Psoas muscle (tissue), 8 donors: ENCODE results near the gene IL1B. TPM values are rescaled to one million over a fixed set of nuclear protein-coding genes. Genes with fewer than 3 reads are reported as not detected.

Experiments used
- ATAC-seq, 4 donors: fragments of 200-7000 bp; cut with Tn5 transposase; one replicate each; pipeline ENCODE4 v1.9.1; 2020; ENCODE audit warnings: moderate library complexity in 3 of 4, mild to moderate bottlenecking in 2 of 4
- DNase-seq, 2 donors: peaks; one replicate each; pipeline ENCODE4 v3.0.0-alpha.2; 2020
- H3K27ac ChIP-seq: fragments of 200-600 bp; one replicate; pipeline ENCODE4 v1.8.0; 2022
- H3K27me3 ChIP-seq, 3 donors: fragments of 200-600 bp in 1 of 3; one replicate each; pipeline versions ENCODE4 v1.6.1 to v1.8.0; 2013 to 2022; ENCODE audit warnings: low read length in 2 of 3, mild to moderate bottlenecking in 2 of 3, moderate library complexity in 1 of 3; ENCODE audit not compliant: insufficient read depth in 3 of 3
- H3K36me3 ChIP-seq, 2 donors: fragments of 200-600 bp in 1 of 2; one replicate each; pipeline versions ENCODE4 v1.6.1 to v1.8.0; 2013 to 2022; ENCODE audit warnings: low read depth in 1 of 2, mild to moderate bottlenecking in 1 of 2, moderate library complexity in 1 of 2; ENCODE audit not compliant: insufficient read depth in 1 of 2
- H3K4me1 ChIP-seq: fragments of 200-600 bp; one replicate; pipeline ENCODE4 v1.8.0; 2022
- H3K4me3 ChIP-seq: fragments of 200-600 bp; one replicate; pipeline ENCODE4 v1.8.0; 2022; ENCODE audit warnings: mild to moderate bottlenecking
- H3K9me3 ChIP-seq: fragments of 200-600 bp; one replicate; pipeline ENCODE4 v1.8.0; 2022
- CTCF ChIP-seq: fragments of 200-600 bp; IDR thresholded peaks from one replicate; pipeline ENCODE4 v1.8.0; 2022; ENCODE audit warnings: antibody characterized with exemption
- WGBS, 3 donors: extraction: QIAGEN DNeasy Blood & Tissue Kit; methylation state at CpG; one replicate each; pipeline versions ENCODE4 v1.1.6 to v1.1.7; 2013; 5-methylcytosine and 5-hydroxymethylcytosine counted together
- intact Hi-C, 2 donors: fragments of 100-400 bp; cut with DNase I; formaldehyde crosslinking; loops; one replicate each; pipeline versions ENCODE4 v1.11.0 to v1.14.2; 2022
- polyA plus RNA-seq, 3 donors: library from polyadenylated mRNA; stranded (reverse); fragments of 200-250 nt; gene quantifications; one replicate each; pipeline ENCODE4 v1.2.3, GENCODE V29; 2013
- total RNA-seq, 4 donors: library from RNA; stranded (reverse); fragmentation: NEBNext Ultra II Directional in 2 of 4; extraction: Animal tissue kit (Norgen Biotek cat#: 25700) in 2 of 4; gene quantifications; one replicate each; pipeline versions ENCODE4 v1.2.1 to v1.2.4, GENCODE V29; 2021 to 2023
- donor health status: healthy with polysubstance abuse.
- donor health status: DM: no; HTN: no; CAD: no; lungs with moderate emphysema.
- donor health status: Bipolar disorder and iron deficiency.
- donor health status: healthy.
- donor health status: DM: yes; HTN: yes; CAD: no.
- donor health status: DM: no; HTN: no; CAD: no.
- donor health status: DM: no; HTN: no; CAD: no.
- donor health status: DM: yes; HTN: yes; CAD: no.

The IL1B gene
- total and polyA plus RNA-seq, 7 donors, result 0.06 to 0.42 (median 0.27) TPM; not detected in 1

DNA sequence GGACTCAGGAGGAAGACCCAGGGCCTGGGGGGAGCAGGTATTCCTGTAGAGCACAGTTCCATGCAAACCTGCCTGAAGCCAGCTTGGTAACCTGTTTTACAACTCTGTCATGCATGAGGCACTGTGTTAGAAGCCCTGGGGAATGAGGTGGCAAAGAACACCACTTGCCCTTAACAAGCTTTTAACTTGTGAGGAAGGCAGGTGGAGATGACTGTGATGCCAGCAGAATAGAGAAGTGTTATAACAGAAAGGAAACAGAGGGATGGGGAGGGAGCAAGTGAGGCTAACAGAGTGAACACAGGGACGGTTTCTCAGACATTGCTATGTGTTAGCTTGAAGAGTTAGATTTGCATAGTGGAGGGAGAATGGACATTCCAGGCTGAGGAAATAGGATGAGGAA is 40.8 kb downstream of the IL1B start:
- Histone ChIP-seq H3K4me1 (no peaks in the 10 kb centered on the region), H3K36me3 (no peaks in the 10 kb centered on the region), H3K27ac (no peak overlapping the region), H3K27me3 (no peaks in the 10 kb centered on the region), H3K9me3 (no peaks in the 10 kb centered on the region), H3K4me3 (no peak overlapping the region)
- no peak for DNase-seq
- intact Hi-C loops, result no loop called here
- no peak for ATAC-seq
- WGBS, 3 donors, result 62 to 65% (median 63%) methylated on average over 1 of the region's 1 CpG
- TF ChIP-seq CTCF, result no peak

GRCh38 chr2:112794841-112795240 is 41.7 kb downstream of the IL1B start:
- Histone ChIP-seq H3K36me3 (no peaks in the 10 kb centered on the region), H3K9me3 (no peaks in the 10 kb centered on the region), H3K27me3 (no peaks in the 10 kb centered on the region), H3K4me1 (no peaks in the 10 kb centered on the region), H3K27ac (no peak overlapping the region), H3K4me3 (no peak overlapping the region)
- 31 to 39% (median 36%) methylated on average over 3 of the region's 3 CpGs for WGBS, 3 donors
- TF ChIP-seq CTCF, result no peak
- DNase-seq (no peak), ATAC-seq (no peak)
- intact Hi-C loops, result no loop called here

DNA sequence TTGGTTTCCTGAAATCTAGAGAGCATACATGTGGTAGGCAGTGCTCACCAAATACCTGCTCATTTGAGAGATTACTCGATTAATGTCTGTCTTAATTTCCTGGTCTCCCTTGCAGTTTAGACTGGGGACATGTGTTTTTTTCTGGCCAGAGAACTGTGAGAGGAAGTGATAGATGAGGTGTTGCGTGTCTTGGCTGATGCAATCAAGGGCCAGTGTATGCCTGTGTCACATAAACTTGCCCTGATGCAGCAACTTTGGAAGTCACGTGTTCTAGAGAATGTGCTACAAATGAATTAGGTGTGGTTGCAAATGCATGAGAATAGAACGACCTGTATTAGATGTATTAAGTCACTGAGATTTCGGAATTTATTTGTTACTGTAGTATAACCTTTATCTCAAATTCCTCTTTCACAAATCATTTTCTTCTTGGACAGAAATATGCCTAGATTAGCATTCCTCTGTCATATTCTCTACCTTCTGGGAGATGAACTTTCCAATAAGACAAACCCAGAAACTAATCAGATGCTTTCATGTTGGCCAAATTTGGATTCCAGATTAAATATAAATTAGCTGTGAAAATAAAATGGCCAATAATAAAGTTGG is 42.3 kb downstream of the IL1B start:
- ATAC-seq (peak in 2 of 4 donors; percentile 40 to 54), DNase-seq (peak in 1 of 2 donors; percentile 23)
- Histone ChIP-seq H3K4me3 (no peak overlapping the region), H3K27ac (no peak overlapping the region), H3K9me3 (no peaks in the 10 kb centered on the region), H3K4me1 (no peaks in the 10 kb centered on the region), H3K36me3 (no peaks in the 10 kb centered on the region), H3K27me3 (no peaks in the 10 kb centered on the region)
- WGBS, 3 donors, result 45 to 49% (median 47%) methylated on average over 5 of the region's 5 CpGs
- intact Hi-C loops, result no loop called here
- no peak for TF ChIP-seq CTCF

DNA sequence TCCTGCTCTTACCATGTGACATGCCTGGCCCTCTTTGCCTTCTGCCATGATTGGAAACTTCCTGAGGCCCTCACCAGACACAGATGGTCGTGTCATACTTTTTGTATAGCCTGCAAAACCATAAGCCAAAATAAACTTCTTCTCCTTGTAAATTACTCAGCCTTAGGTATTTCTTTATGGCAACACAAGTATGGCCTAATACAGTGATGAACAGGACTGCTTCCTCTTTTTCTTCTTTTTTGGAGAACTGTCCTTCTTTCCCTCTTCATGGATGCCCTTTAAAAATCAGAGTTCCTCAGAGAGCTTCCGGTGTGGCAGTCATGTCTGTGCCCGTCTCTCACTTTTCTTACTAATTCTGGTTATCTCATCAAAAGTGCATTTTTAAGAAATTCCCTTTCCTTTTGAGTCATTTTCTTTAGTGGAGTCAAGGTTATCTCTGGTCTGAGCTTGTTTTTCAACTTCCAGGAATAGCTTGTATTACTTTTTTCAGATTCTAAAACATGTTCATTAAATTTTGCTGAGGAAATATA is 43.1 kb downstream of the IL1B start:
- no peaks in the 10 kb centered on the region for H3K9me3 ChIP-seq
- no peak overlapping the region for H3K27ac ChIP-seq
- TF ChIP-seq CTCF, result no peak
- intact Hi-C loops, result no loop called here
- H3K4me1 ChIP-seq, result no peaks in the 10 kb centered on the region
- ATAC-seq (no peak), DNase-seq (no peak)
- no peak overlapping the region for H3K4me3 ChIP-seq
- 72 to 79% (median 77%) methylated on average over 3 of the region's 3 CpGs for WGBS, 3 donors
- H3K27me3 ChIP-seq, result no peaks in the 10 kb centered on the region
- H3K36me3 ChIP-seq, result no peaks in the 10 kb centered on the region

- no peak for ATAC-seq
Measured at GRCh38 chr2:112792419-112792818, 44.2 kb downstream of the IL1B start.

More at GRCh38 chr2:112792419-112792818, 44.2 kb downstream of the IL1B start:
- no peaks in the 10 kb centered on the region for H3K27me3 ChIP-seq
- no peak for DNase-seq
- H3K27ac ChIP-seq, result no peak overlapping the region
- no peaks in the 10 kb centered on the region for H3K9me3 ChIP-seq
- no peaks in the 10 kb centered on the region for H3K4me1 ChIP-seq
- 62 to 67% (median 67%) methylated on average over 5 of the region's 5 CpGs for WGBS, 3 donors
- TF ChIP-seq CTCF, result no peak
- intact Hi-C loops, result no loop called here
- no peak overlapping the region for H3K4me3 ChIP-seq
- no peaks in the 10 kb centered on the region for H3K36me3 ChIP-seq
